ENCODE results near the gene CBFA2T3.

The CBFA2T3 gene

GRCh38 chr16:88875703-88876234 lies 101.2 kb downstream of the CBFA2T3 start:
- no peak for DNase-seq (ENCODE audit: low read depth)

- no peak for DNase-seq (ENCODE audit: low read depth)
These were observed 101.9 kb downstream of the CBFA2T3 start for GRCh38 chr16:88874938-88875599.

DNA sequence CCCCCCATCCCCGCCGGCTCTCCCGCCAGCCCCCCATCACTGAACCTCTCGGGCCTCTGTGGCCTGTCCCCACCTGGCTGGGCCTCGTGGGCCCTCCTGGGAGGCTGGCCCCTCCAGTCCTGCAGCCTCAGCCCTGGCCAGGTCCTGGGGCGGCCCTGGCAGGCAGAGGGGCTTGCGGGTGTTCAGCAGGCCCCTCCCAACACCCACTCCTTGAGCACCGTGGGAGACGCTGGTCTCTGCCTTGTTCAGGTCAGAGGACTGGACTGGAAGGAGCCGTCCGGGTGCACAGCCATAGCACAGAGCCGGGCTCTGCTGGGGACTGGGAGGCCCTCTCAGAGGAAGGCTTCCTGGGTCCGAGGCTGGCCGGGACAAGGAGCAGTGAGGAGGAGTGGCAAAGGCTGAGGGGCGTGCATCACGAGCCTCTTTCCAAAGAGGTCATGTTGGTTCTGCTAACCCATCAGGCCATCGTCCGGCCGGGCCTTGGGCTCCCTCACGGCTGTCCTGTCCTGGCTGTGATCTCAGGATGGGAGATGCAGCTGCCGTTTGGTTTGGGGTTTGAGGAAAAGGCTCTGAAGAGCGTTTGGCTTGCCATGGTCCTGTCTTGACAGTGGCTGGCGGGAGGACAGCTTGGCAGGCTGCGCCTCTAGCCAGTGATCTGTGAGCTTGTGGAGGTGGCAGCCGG lies 104.2 kb downstream of the CBFA2T3 start:
- no peak for DNase-seq (ENCODE audit: low read depth)

DNA sequence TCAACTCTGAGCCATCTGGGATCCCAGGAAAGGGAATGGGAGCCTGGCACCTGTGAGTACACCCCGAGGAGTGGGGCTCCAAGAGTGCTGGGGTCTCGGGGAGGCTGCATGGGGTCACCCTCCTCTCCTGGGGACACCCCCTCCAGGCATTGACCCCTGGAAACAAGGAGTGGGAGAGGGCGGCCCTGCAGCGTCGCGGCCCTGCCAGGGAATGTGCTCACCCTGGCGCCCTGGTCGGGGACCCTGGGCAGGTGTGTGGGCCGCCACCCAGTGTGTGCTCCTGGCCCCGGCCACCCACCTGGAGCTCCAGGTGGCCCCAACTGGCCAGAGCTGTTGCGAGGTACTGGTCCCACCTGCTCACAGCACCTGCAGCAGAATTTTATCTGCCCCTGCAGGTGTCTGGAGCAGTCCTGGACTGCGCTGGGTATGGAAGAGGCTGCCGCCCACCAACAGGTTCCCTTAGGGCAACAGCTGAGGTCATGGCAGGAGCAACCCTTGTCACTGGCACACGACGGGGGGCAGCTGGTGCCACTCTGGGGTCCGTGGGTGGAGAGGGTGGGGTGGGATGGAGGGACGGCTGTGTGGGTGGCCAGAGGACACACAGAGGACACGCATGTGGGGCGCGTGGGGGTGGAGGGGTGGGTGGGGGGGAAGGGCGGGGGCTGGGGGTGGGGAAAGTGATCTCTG lies 105.1 kb downstream of the CBFA2T3 start:
- no peak for DNase-seq (ENCODE audit: low read depth)

GRCh38 chr16:88871349-88871702 lies 105.7 kb downstream of the CBFA2T3 start:
- no peak for DNase-seq (ENCODE audit: low read depth)

- no peak for DNase-seq (ENCODE audit: low read depth)
These were observed 106.2 kb downstream of the CBFA2T3 start for GRCh38 chr16:88870608-88871348.

- DNase-seq (ENCODE audit: low read depth) = no peak
These were observed 107.4 kb downstream of the CBFA2T3 start for GRCh38 chr16:88869673-88869980.

DNA sequence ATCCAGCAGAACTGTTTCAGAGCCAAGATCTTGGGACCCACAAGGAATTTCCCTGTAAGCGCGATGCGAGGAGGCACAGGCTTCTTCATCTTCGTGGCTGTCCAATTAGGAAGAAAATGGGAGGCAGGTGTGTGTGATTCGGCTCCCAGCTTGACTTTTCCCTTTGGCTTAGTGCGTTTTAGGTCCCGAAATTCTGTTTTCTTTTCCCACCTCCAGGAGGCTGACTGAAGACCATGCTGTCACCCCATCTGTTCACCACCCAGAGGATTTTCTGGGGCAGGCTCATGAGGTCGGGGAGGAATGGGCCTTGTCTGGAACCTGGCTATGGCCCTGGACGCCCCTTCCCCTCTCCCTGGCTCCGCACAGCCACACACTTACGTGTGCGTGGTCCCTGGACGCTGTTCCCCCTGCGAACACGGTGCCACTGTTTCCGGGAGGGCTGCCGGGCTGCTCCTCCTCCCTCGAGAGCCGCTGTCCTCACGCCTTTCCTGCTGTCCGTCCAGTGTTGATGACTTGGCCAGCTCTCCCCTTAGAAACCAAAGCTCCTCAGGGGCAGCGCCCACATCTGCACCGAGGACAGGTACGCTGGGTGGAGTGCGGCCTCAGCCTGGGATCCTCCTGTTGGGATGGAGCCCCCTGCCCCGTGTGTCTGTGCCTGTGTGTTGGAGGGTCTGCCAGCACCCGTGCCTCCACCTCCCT lies 107.9 kb downstream of the CBFA2T3 start:
- DNase-seq (ENCODE audit: low read depth) = no peak

DNA sequence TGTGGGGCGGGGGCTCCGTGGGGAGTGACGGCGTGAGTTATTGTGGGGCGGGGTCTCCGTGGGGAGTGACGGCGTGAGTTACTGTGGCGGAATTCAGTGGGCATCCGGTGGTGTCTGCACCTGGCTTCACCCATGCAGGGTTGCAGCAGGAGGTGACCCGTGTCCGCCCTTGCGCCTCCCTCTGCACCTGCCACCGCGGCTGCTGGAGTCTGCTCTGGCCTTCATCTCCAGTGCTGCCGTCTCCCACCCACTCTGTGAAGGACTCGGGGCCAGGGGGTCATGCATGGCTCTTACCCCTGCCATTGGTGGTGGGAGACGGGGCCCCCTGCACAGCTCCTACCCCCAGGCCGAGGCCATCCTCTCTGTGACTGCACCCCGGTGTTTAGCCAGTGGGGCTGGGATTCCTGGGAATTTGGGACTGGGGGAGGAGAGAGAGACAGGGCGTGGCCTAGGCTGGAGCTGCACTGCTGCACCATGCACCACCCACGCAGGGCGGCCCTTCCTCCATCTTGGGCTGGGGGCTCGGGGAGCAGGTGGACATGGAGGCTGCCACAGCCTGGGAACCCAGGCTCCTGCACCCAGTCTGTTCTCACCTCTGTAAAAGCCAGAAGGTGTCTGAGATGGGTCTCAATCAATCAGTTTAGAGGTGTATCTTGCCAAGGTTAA lies 109.3 kb downstream of the CBFA2T3 start:
- DNase-seq (ENCODE audit: low read depth) = no peak

DNA sequence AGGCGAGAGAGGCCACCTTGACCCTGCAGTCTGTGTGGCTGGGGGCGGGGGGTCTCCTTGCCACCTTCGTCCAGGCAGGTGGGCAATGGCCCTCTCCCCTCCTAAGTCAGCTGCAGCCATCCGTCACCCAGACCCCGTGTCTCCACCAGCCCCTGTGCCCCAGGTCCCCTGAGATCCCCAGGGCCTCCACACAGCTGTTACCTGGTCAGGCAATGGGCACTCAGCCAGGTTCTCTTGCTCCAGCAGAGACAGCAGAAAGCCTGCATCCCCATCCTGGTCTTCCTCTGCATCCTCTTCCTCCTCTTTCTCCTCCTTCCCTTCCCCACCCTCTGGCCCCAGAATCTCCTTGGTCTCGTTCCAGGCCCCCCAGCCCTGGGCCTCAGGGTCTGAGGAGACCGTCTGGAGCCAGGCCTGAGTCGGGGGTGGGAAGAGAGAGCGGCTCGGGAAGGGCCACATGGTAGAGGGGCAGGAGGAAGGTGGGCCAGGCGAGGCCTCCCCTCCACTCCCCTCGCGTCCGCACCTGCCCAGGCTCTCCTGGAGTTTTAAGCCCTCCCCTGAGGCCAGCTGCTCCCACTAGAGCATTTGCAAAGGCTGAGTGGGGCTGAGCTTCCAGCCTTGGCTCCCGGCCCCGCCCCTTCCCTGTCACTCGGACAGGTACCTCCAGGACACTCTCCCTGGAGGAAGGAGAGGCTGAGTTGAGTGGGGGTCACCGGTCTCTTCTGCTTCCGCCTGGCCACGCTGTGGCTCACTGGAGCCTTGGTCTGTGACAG lies 110.7 kb downstream of the CBFA2T3 start, which contains the start of gene PABPN1L:
Gene PABPN1L (minus strand): TSS at position 510 of the 770 bp plus-strand sequence. CDS start 54 bp downstream, at position 456.
- DNase-seq (ENCODE audit: low read depth) = no peak

- no peak for DNase-seq (ENCODE audit: low read depth)
These were observed 111.3 kb downstream of the CBFA2T3 start for GRCh38 chr16:88865742-88866141.

DNA sequence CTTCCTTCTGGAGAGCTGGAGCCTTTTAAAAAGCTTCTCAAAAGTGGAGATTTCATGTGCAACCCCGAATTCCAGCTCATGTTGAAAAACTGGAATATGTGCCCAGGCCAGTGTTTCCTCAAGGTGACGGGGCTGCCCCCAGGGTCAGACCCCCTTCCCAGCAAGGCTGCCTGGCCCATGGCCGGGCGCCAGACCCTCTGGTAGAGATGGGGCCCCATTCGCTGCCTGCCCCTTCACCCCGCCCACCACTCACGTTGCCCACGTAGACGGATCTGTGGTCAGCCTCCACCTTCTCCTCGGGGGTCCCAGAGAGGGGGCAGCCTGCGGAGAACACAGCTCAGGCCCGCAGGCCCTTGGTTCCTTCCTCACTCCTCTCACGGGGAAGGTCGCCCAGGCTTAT lies 111.7 kb downstream of the CBFA2T3 start:
- DNase-seq (ENCODE audit: low read depth) = no peak

DNA sequence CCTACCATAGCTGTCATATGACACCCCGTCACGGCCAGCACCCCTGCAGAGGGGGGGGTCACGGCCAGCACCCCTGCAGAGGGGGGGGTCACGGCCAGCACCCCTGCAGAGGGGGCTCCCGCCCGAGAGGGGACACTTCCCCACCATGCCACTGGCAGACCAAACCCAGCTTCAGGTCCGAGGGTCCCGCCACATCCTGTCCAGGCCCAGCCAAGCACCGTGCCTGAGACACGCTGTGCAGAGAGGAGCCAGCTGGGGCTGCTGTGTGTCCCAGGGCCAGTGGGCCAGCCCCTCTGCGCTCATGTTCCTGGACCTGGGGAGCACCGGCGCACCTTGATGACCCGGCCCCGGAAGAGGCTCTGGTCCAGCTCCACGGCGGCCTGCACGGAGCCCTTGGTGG lies 112.5 kb downstream of the CBFA2T3 start:
- no peak for DNase-seq (ENCODE audit: low read depth)

DNA sequence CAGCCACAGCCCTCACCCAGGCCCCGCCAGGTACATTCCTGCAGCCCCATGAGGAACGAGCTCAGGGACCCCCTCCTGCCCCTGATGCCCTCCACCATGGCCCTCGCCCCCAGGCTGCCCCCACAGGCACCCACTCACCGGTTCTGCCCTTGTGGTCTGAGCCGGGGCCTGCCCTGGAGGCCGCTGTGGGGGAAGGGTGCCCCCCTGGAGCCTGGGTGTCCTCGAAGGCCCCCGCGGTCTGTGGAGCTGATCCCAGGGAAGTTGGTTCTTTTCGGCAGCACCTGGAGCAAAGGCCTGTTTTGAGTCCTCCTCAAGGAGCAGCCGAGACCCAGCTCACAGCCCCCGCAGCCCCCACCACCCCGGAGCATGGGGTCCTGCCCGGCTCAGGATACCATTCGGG lies 112.9 kb downstream of the CBFA2T3 start:
- no peak for DNase-seq (ENCODE audit: low read depth)

- DNase-seq (ENCODE audit: low read depth) = no peak
These were observed 113.6 kb downstream of the CBFA2T3 start for GRCh38 chr16:88863426-88863825.

DNA sequence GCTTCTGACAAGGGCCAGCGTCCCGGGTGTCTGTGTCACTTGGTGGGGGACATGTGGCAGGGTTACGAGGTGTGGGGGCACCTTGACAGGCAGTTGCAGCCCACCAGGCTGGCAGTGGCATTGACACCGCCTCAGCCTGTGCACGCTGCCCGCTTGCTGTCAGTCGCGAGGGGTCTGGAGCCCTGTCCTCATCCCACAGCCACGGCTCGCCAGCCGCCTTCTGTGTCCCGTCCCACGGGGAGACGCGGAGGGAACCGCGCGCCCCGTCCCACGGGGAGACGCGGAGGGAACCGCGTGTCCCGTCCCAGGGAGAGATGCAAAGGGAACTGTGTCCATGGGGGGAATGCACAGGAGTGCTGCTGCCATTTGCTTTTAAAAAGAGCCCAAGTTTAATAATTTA lies 114.0 kb downstream of the CBFA2T3 start:
- DNase-seq (ENCODE audit: low read depth) = no peak

DNA sequence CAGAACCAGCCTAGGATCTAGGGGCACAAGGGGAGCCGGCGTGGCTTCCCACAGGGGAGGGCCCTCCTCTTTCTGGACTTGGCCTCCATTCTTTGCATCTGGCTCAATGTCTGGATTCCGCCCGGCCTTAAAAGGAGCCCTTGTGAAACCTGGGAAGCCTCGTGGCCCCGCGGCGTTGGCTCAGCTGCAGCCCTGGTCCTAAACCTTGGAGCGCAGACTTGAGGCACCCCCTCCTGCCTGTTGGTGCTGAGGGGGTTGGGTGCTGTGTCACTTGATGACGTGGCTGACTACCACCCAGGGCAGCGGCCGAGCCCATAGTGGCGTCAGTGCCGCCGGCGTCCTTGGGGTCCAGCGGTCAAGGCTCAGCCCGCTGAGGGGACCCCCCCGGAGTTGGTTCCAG lies 115.6 kb downstream of the CBFA2T3 start:
- no peak for DNase-seq (ENCODE audit: low read depth)

DNA sequence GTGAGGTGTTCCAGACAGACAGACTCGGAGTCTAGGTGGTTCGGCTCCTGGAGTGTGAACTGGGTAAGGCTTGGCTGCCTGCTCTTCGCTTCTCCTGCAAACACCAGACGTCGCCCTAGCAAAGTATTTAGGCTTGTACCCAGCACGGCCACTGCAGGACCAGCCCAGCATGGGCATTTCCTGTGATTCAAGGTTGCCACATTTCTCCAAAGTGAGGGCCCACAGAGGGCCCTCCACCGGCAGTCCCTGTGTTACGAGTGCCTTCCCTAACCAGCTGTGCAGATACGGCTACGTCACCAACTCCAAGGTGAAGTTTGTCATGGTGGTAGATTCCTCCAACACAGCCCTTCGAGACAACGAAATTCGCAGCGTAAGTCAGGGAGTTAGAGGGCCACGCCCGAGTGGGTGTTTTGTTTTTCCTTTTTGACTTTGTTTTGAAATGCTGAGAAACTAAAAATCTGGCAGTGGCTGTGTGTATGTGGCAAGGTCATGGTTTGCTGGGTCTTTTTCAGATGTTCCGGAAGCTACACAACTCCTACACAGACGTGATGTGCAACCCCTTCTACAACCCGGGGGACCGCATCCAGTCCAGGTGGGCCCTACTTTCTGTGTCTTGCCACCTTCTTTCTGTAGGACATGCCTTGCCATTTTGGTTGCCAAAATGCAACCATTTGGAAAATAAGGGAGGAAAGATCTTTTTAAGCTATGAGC lies 117.5 kb downstream of the CBFA2T3 start:
- no peak for DNase-seq (ENCODE audit: low read depth)

DNA sequence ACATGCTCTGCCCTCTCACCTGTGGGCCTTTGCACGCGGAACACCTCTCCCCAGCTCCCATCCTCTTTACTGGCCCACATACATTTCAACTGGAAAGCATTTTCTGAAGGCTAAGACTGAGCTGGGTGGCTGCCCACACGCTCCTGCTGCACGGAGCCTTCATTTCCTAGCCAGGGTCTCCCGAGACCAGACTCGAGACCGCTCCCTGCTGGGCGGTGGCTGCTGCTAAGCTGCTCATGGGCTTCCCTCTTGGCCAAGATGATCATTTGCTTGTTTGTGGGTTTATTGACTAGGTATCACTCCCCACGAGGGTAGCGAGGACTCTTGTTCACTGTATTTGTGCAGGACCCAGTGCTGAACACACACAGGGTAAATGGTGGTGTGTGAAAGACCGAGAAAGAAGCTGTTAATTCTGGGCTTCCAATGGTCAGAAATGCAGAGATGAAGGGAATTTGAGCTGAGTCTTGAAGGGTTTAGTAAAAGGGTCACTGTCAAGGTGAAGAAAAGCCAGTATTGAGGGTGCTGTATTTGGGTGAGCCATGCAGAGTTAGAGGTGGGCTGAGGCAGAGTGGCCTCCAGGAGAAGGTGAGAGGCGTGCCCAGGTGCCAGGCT lies 119.2 kb downstream of the CBFA2T3 start:
- DNase-seq (ENCODE audit: low read depth) = peak; percentile 39
